ENCODE measurements around the gene ZNF839.

GRCh38 chr14:102293781-102294180, 25.8 kb upstream of the ZNF839 start:
- TF ChIP-seq, protein P1, sequence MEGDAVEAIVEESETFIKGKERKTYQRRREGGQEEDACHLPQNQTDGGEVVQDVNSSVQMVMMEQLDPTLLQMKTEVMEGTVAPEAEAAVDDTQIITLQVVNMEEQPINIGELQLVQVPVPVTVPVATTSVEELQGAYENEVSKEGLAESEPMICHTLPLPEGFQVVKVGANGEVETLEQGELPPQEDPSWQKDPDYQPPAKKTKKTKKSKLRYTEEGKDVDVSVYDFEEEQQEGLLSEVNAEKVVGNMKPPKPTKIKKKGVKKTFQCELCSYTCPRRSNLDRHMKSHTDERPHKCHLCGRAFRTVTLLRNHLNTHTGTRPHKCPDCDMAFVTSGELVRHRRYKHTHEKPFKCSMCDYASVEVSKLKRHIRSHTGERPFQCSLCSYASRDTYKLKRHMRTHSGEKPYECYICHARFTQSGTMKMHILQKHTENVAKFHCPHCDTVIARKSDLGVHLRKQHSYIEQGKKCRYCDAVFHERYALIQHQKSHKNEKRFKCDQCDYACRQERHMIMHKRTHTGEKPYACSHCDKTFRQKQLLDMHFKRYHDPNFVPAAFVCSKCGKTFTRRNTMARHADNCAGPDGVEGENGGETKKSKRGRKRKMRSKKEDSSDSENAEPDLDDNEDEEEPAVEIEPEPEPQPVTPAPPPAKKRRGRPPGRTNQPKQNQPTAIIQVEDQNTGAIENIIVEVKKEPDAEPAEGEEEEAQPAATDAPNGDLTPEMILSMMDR (IDR thresholded peaks at IDR 0.05; ENCODE audit: borderline replicate concordance, extremely low read depth, low read length, poor library complexity, severe bottlenecking) = no peak
- no peak for TF ChIP-seq EZH2 (IDR thresholded peaks at IDR 0.05; ENCODE audit: borderline replicate concordance, low read depth, low read length, severe bottlenecking)
